Stimulated activated CD4-positive, alpha-beta T cell treated with anti-CD3 and anti-CD28 coated beads, Interleukin-12 subunit alpha, Interleukin-12 subunit beta, amount 100 ng/mL, for 4 hours (primary cell): ENCODE data around the gene XPNPEP1.
"Not testable (repeated sequence)": the region's sequence is repeated elsewhere in the genome, so short reads cannot be mapped to it uniquely, and the experiment has no call there.

Experiments used
- DNase-seq: peaks from one replicate; pipeline ENCODE4 v3.0.0-alpha.2; 2020

Gene XPNPEP1

GRCh38 chr10:109922358-109922975 lies 844 bp downstream of the XPNPEP1 start:
- DNase-seq = no peak

- DNase-seq = no peak
Measured at GRCh38 chr10:109920016-109920415, 3.3 kb downstream of the XPNPEP1 start.

- no peak for DNase-seq
Measured at GRCh38 chr10:109919220-109919619, 4.1 kb downstream of the XPNPEP1 start.

- DNase-seq = not testable (repeated sequence)
Measured at GRCh38 chr10:109918707-109919106, 4.6 kb downstream of the XPNPEP1 start.

- no peak for DNase-seq
Measured at GRCh38 chr10:109915566-109915965, 7.7 kb downstream of the XPNPEP1 start.

GRCh38 chr10:109914966-109915365 lies 8.3 kb downstream of the XPNPEP1 start:
- no peak for DNase-seq

- no peak for DNase-seq
Measured at GRCh38 chr10:109913306-109913892, 9.9 kb downstream of the XPNPEP1 start.

- DNase-seq = no peak
Measured at GRCh38 chr10:109912335-109913281, 10.7 kb downstream of the XPNPEP1 start.

- no peak for DNase-seq
Measured at GRCh38 chr10:109911903-109912302, 11.4 kb downstream of the XPNPEP1 start.

- no peak for DNase-seq
Measured at GRCh38 chr10:109906316-109906715, 17.0 kb downstream of the XPNPEP1 start.

- DNase-seq = no peak
Measured at GRCh38 chr10:109904397-109904796, 18.9 kb downstream of the XPNPEP1 start.

GRCh38 chr10:109902992-109903947 lies 20.0 kb downstream of the XPNPEP1 start:
- no peak for DNase-seq

- no peak for DNase-seq
Measured at GRCh38 chr10:109899356-109900331, 23.7 kb downstream of the XPNPEP1 start.

GRCh38 chr10:109898666-109899355 lies 24.5 kb downstream of the XPNPEP1 start:
- no peak for DNase-seq

GRCh38 chr10:109898007-109898406 lies 25.3 kb downstream of the XPNPEP1 start:
- DNase-seq = no peak

- no peak for DNase-seq
Measured at GRCh38 chr10:109895848-109896247, 27.5 kb downstream of the XPNPEP1 start.

GRCh38 chr10:109895095-109895818 lies 28.1 kb downstream of the XPNPEP1 start:
- DNase-seq = no peak

- no peak for DNase-seq
Measured at GRCh38 chr10:109894516-109894915, 28.8 kb downstream of the XPNPEP1 start.

- no peak for DNase-seq
Measured at GRCh38 chr10:109893386-109893785, 29.9 kb downstream of the XPNPEP1 start.

GRCh38 chr10:109892931-109893330 lies 30.4 kb downstream of the XPNPEP1 start:
- DNase-seq = no peak
